Measurements from ENCODE around the gene LAMB3.

DNA sequence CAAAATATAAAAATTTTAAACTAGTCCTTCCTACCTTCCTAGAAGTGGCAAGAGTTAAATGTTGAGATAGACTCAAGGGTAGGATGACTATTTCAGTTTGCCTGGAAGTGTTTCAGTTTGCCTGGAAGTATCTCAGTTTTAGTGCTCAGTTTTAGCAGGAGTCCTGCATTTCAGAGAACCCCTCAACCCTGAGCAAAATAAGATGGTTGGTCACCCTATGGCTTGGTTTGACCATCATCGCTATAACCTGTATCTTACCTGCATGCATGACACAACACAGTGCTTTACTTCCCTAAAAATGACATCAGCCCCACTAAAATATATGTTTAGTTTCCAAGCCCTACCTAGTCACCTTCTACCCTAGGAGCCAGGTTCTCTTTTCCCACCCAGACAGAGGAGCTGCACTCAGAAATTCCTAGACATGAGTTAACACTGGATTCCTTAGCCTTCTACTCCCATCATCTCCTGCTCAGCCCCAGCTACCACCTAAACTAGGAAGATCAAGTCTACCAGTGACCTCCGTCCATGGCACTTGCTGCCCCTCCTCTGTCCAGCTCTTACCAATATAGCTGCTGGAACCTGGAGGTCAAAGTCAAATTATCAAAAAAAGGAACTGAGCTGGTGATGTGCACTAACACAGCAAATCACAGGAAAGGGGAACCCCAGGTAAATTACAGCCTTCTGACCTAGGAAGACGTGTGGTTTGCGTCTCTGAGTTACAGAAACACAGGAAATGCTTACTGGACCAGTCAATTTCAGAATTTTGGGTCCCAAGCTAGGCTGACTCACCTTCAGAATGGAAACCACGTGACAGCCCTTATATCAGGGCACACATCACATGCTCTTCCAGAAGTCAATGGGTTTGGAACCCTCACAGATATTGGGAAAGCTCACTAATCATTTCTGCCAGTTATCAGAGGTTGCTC, 20.7 kb upstream of the LAMB3 start:
- TF ChIP-seq, protein P1, sequence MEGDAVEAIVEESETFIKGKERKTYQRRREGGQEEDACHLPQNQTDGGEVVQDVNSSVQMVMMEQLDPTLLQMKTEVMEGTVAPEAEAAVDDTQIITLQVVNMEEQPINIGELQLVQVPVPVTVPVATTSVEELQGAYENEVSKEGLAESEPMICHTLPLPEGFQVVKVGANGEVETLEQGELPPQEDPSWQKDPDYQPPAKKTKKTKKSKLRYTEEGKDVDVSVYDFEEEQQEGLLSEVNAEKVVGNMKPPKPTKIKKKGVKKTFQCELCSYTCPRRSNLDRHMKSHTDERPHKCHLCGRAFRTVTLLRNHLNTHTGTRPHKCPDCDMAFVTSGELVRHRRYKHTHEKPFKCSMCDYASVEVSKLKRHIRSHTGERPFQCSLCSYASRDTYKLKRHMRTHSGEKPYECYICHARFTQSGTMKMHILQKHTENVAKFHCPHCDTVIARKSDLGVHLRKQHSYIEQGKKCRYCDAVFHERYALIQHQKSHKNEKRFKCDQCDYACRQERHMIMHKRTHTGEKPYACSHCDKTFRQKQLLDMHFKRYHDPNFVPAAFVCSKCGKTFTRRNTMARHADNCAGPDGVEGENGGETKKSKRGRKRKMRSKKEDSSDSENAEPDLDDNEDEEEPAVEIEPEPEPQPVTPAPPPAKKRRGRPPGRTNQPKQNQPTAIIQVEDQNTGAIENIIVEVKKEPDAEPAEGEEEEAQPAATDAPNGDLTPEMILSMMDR (IDR thresholded peaks at IDR 0.05): no peak
- TF ChIP-seq ZFX (IDR thresholded peaks at IDR 0.05; ENCODE audit: borderline replicate concordance): no peak

Measured in 22Rv1 (cell line).